GM10248 (cell line): ENCODE results near the gene F2R.

Experiments used
- CTCF ChIA-PET: fragments of 300-600 bp; sonication (Branson Sonifier 250); formaldehyde crosslinking; extraction: SDS; loops from one replicate; lab custom pipeline; 2021; ENCODE audit warnings: antibody characterized with exemption; lab: Yijun Ruan, JAX
- POLR2A ChIA-PET: fragments of 350-650 bp; sonication (Branson Sonifier 250); formaldehyde crosslinking; extraction: SDS; loops from one replicate; lab custom pipeline; 2020; ENCODE audit warnings: antibody characterized with exemption; lab: Yijun Ruan, JAX
- DNase-seq: peaks from one replicate; pipeline ENCODE4 v3.0.0; 2012; ENCODE audit errors: extremely low spot score
- CTCF ChIP-seq: IDR thresholded peaks from 2 replicates; pipeline ENCODE4 v1.5.1; 2012; ENCODE audit warnings: mild to moderate bottlenecking, low read depth; ENCODE audit errors: extremely low read depth, missing control alignments, control extremely low read depth

The F2R gene

GRCh38 chr5:76715736-76716455, at the start of gene F2R:
Gene F2R, plus strand, starts transcription at chr5:76716126. Its CDS starts 182 bp downstream, at chr5:76716308.
- CTCF ChIA-PET, result interaction anchor here (0.7 to 1.9 kb wide), 7 partner anchors 9 to 59 kb away, joined by 3 to 10 read pairs (median 4); no protein-coding TSS in a partner anchor
- POLR2A ChIA-PET, result no interaction called here
- TF ChIP-seq CTCF, result peak; percentile 49
- peak; percentile 81 for DNase-seq

DNA sequence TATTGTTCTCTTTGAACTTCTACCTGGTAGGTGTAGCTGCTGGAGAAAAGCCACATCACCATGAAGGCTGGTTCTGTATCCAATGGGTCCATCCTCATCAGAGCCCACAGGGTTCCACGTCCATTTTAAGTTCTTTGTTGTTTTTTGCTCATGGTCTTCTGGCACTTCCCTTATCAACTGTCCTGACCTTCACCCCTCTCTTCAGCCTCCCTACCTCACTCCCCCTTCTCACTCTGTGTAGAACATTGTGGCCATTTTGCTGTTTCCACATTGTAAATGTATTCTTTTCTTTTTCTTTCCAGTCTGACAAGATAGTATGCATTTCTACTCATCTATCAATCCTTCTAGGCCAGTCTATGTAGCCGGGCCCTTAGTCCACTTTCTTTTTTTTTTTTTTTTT, 48.4 kb upstream of the F2R start:
- TF ChIP-seq CTCF, result no peak
- POLR2A ChIA-PET, result no interaction called here
- CTCF ChIA-PET, result interaction anchor here (1.0 to 3.1 kb wide), 4 partner anchors 9 to 107 kb away, joined by 3 to 12 read pairs (median 6); no protein-coding TSS in a partner anchor
- DNase-seq, result no peak

GRCh38 chr5:76669245-76669644, 46.7 kb upstream of the F2R start:
- no peak for DNase-seq
- ChIA-PET CTCF (interaction anchor here (1.2 to 3.1 kb wide), 3 partner anchors 10 to 61 kb away, joined by 3 to 12 read pairs (median 5); no protein-coding TSS in a partner anchor), POLR2A (no interaction called here)
- TF ChIP-seq CTCF, result no peak

DNA sequence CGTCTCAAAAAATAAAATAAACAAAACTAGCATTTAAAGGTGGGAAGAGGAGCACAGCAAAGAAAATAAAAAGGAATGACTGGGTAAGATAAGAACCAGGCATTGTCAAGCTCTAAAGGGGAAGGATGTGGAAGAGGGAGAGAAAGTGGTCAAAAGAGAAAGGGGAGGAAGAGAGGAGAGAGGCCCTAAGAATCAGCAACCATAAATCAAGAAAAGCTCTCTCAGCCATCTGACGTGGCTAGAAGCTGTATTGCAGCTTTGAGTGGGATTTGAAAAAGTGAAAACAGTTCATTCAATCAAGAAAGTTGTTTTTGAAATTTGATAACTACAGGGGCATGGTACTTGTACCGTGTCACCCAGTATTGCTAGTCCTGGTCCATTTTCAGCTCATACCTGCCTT, 45.4 kb upstream of the F2R start:
- ChIA-PET CTCF (interaction anchor here (1.0 to 1.6 kb wide), 3 partner anchors 9 to 20 kb away, joined by 3 to 5 read pairs (median 3); no protein-coding TSS in a partner anchor), POLR2A (no interaction called here)
- no peak for TF ChIP-seq CTCF
- no peak for DNase-seq

DNA sequence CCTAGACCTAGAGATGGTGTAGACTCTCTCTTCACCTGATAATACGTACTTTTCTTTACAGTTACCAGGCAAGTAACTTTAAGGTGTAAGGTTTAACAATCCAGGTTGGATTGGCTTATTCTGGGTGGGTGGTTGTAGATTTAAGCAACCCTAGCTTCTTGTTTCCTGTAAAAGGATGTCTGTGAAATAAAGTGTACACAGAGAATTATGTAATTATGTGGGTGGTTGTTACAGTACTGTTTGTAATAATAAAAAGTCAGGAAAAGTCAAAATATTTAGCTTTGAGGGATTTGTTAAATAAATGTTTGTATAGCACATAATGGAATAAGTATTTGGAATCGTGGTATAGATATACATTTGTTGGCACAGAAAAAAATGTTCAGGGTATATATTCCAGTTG, 43.7 kb upstream of the F2R start:
- no peak for DNase-seq
- POLR2A ChIA-PET, result no interaction called here
- CTCF ChIA-PET, result interaction anchor here (0.9 kb wide), 1 partner anchor 18 kb away, joined by 4 read pairs; no protein-coding TSS in a partner anchor
- TF ChIP-seq CTCF, result no peak

DNA sequence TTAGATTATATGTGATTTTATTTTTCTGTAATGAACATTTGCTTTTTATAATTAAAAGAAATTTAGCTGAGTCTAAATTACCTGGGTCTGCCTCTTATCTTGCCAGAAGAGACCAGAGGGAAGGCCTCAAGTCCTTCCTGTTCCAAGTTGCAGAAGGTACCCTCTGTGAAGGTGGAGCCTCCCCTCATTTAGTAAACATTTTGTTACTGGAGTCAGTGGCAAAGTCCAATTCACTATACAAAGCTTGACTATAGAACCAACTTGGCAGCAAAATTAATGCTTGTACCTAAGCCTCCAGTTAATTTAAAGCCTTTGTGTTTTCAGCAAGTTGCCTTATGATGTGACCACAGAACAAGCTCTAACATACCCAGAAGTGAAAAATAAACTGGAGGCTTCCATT, 42.8 kb upstream of the F2R start:
- POLR2A ChIA-PET, result no interaction called here
- CTCF ChIA-PET, result interaction anchor here (1.2 to 1.4 kb wide), 2 partner anchors 65 to 102 kb away, joined by 3 read pairs; no protein-coding TSS in a partner anchor
- DNase-seq, result no peak
- TF ChIP-seq CTCF, result no peak
